Urinary bladder (tissue), 4 donors: ENCODE measurements around the gene GAD2. TPM values are rescaled to one million over a fixed set of nuclear protein-coding genes. Genes with fewer than 3 reads are reported as not detected.

Experiments used
- DNase-seq: peaks from one replicate; pipeline ENCODE4 v3.0.0-alpha.2; 2015; ENCODE audit errors: extremely low spot score
- H3K27ac ChIP-seq: one replicate; pipeline ENCODE4 v1.5.1; 2013; ENCODE audit warnings: low read depth, mild to moderate bottlenecking, moderate library complexity
- H3K36me3 ChIP-seq: one replicate; pipeline ENCODE4 v1.6.1; 2013; ENCODE audit warnings: mild to moderate bottlenecking, moderate library complexity; ENCODE audit not compliant: insufficient read depth
- H3K4me1 ChIP-seq: one replicate; pipeline ENCODE4 v1.6.1; 2013; ENCODE audit warnings: mild to moderate bottlenecking, moderate library complexity; ENCODE audit not compliant: insufficient read depth
- H3K4me3 ChIP-seq: one replicate; pipeline ENCODE4 v1.5.1; 2013; ENCODE audit warnings: low read depth, low read length
- WGBS: extraction: QIAGEN DNeasy Blood & Tissue Kit; methylation state at CpG from one replicate; pipeline ENCODE4 v1.1.7; 2013; 5-methylcytosine and 5-hydroxymethylcytosine counted together
- polyA plus RNA-seq: library from polyadenylated mRNA; stranded (reverse); fragments of 200-250 nt; gene quantifications from one replicate; pipeline ENCODE4 v1.2.3, GENCODE V29; 2013
- total RNA-seq: library from RNA; depleted of rRNA; stranded (reverse); fragments of >200 nt; gene quantifications from one replicate; pipeline ENCODE4 v1.2.3, GENCODE V29; 2014
- donor health status: healthy with polysubstance abuse.
- donor health status: healthy.

GAD2 gene
- total and polyA plus RNA-seq, 2 donors: 0.11 TPM; not detected in 1

DNA sequence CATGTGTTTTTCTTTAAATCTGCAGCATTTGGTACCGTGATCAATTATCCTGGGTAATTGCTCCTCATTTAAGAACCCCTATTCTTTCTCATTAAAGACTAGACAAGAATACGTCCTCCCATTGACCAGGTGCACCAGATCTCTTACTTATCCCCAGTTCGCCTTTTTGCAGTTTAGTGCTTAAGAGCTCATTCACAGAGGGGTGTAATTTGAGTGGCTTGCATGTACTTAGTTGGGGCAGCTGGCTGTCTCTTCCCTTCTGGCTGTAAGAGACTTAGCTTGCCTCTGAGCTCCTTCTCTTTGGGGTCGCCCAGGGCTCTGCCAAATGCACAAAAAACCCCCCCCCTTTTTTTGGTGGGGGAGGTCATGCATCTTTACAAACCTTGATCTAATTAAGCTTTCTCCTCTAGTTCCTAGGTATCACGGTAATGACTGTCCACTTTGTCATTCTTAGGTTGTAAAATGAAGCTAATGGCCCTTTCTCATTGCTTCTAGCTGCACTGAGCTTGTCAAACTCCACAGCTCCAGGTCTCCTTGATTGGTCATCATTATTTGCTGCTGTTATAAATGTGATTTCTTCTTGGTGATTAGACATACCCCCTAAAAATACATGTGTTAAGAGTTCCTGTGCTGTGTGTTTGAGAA, 26.3 kb downstream of the GAD2 start:
- 12% methylated on average over 5 of the region's 5 CpGs for WGBS
- Histone ChIP-seq H3K4me1 (no peaks in the 10 kb centered on the region), H3K36me3 (no peaks in the 10 kb centered on the region), H3K4me3 (no peak overlapping the region), H3K27ac (no peak overlapping the region)
- no peak for DNase-seq

- H3K27ac ChIP-seq: no peak overlapping the region
- no peak for DNase-seq
- 19% methylated on average over 5 of the region's 5 CpGs for WGBS
- no peaks in the 10 kb centered on the region for H3K36me3 ChIP-seq
- no peaks in the 10 kb centered on the region for H3K4me1 ChIP-seq
- H3K4me3 ChIP-seq: no peak overlapping the region
These were observed 26.8 kb downstream of the GAD2 start for GRCh38 chr10:26243351-26243720.

DNA sequence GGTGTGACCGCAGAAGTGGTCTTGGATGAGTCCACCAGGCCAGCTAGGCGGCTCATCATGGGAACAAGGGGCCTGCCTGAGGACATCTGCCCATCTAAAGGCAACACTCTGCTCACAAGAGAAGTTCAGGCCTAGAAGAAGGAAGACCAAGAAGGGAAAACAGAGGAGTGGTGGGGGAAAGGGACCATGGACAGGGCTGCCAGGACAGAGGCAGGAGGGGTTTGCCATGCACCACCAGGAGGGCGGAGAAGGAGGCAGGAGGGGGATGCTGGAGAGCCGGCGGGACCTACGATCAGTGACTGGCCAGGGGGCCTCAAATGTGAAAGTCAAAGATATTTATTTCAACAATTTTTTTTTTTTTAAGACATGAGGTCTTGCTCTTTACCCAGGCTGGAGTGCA, 33.1 kb downstream of the GAD2 start:
- no peaks in the 10 kb centered on the region for H3K4me1 ChIP-seq
- H3K4me3 ChIP-seq: no peak overlapping the region
- 81% methylated on average over 6 of the region's 6 CpGs for WGBS
- H3K36me3 ChIP-seq: no peaks in the 10 kb centered on the region
- no peak overlapping the region for H3K27ac ChIP-seq
- DNase-seq: no peak

- DNase-seq: no peak
- Histone ChIP-seq H3K4me1 (no peaks in the 10 kb centered on the region), H3K27ac (no peak overlapping the region), H3K36me3 (no peaks in the 10 kb centered on the region), H3K4me3 (no peak overlapping the region)
- WGBS: 69% methylated on average over 6 of the region's 6 CpGs
These were observed 35.4 kb downstream of the GAD2 start for GRCh38 chr10:26251925-26252324.

DNA sequence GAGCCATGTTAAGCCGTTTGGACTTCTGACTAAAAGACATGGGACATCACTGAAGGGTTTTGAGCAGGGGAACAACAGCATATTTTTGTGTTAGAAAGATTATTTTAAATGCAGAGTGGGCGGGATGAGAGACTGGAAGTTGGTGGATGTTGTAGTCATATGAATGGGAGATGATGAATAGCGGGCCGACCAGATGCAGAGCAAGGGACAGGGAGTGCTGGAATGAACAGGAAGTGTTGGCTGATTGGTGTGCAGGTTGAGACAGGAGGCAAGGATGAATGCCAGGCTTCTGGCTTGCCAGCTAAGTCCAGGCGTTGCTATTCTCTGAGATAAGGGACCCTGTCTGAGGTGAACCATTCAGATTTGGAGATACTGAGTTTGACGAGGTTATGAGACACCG, 38.0 kb downstream of the GAD2 start:
- no peak overlapping the region for H3K27ac ChIP-seq
- no peaks in the 10 kb centered on the region for H3K36me3 ChIP-seq
- H3K4me1 ChIP-seq: no peaks in the 10 kb centered on the region
- DNase-seq: no peak
- no peak overlapping the region for H3K4me3 ChIP-seq
- 67% methylated on average over 7 of the region's 7 CpGs for WGBS

DNA sequence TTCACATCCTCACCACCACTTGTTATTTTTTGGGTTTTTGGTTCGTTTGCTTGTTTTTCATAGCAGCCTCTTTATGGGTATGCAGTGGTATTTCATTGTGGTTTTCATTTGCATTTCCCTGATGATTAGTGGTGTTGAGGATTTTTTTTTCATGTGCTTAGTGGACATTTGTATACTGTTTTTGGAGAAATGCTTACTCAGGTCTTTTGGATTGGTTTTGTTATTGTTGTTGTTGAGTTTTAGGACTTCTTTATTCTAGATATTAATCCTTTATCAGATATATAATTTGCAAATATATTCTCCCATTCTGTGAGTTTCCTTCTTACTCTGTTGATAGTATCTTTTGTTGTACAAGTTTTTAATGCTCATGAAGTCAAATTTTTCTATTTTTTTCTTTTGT, 42.8 kb downstream of the GAD2 start:
- no peak overlapping the region for H3K27ac ChIP-seq
- WGBS: 46% methylated on average over 1 of the region's 1 CpG
- DNase-seq: no peak

DNA sequence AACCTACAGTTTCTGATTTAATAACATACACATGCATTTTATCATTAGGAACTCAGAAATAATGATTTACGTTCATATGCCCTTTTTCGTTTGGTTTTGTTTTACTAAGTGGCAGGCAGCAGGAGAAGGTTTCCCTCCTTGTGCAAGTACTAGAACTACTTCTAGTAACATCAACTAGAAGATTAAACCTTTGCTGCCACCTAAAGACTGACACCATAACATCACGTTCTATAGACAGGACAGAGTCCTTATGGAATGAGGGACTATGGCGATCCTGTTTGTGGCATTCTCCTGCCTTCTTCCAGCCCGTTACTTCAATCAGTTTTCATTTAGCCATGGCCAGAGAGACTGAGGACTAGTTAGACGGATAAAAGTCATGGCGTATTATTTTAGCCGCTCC, 53.2 kb downstream of the GAD2 start:
- no peak overlapping the region for H3K27ac ChIP-seq
- no peak for DNase-seq
- WGBS: 35% methylated on average over 8 of the region's 8 CpGs
- H3K4me3 ChIP-seq: no peak overlapping the region
- H3K4me1 ChIP-seq: no peaks in the 10 kb centered on the region
- H3K36me3 ChIP-seq: no peaks in the 10 kb centered on the region

More for the DNA sequence above, 42.8 kb downstream of the GAD2 start:
- H3K4me1 ChIP-seq: no peaks in the 10 kb centered on the region
- no peak overlapping the region for H3K4me3 ChIP-seq
- H3K36me3 ChIP-seq: no peaks in the 10 kb centered on the region

DNA sequence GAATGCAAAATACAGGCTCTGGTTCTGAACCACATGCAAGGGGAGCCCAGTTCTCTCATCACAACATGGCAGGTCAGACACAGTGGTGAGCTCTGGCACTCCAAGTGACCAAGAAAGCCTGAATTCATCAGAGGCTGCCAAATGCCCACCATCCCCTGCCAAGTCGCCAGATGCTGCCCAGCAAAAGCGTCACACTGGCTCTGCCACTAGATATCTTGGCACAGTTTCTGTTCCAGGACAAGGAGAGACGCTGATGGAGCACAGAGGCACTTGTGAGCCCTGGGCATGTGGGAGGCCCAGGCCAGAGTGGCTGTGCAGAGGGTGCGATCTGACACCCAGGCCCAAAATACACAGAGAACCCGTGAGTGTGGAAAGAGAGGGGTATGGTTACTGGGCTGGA, 57.8 kb downstream of the GAD2 start:
- Histone ChIP-seq H3K36me3 (no peaks in the 10 kb centered on the region), H3K4me3 (no peak overlapping the region), H3K27ac (no peak overlapping the region), H3K4me1 (no peaks in the 10 kb centered on the region)
- no peak for DNase-seq
- WGBS: 81% methylated on average over 5 of the region's 5 CpGs

DNA sequence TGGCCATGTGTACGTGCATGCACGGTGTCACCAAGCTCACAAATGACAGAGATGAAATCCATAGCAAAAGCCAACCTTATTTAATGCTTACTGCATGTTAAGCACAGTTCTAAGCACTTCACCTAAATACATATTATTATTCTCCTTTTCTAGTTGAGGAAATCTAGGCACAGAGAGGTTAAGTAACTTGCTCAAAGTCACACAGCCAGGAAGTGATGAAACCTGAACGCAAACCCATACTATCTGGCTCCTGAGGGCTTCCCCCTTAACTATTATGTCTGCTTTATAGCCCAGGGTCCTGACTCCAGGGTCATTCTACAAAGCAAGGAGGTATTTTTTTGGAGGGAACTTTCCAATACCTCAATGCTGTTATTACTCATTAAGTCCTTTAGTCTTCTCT, 61.7 kb downstream of the GAD2 start:
- Histone ChIP-seq H3K27ac (no peak overlapping the region), H3K4me3 (no peak overlapping the region), H3K36me3 (no peaks in the 10 kb centered on the region), H3K4me1 (no peaks in the 10 kb centered on the region)
- DNase-seq: no peak
- 74% methylated on average over 3 of the region's 3 CpGs for WGBS

DNA sequence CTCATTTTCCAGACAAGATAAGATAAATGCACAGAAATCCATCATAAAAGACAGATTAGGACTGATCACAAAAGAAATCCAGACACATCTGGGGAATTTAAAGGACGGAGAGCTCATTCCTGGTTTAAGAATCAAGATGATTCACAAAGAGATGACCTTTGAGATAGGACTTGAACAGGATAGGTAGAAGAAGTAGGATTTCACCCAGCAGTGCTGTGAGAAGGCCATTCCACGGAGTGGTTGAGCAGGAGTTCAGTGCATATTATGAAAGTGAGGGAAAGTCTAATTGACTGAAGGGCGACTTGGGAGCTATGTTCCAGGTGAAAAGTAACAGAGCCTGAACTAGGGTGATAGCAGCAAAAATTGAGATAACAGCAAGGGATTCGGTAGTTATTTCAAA, 73.7 kb downstream of the GAD2 start:
- 42% methylated on average over 4 of the region's 4 CpGs for WGBS
- no peaks in the 10 kb centered on the region for H3K36me3 ChIP-seq
- H3K4me1 ChIP-seq: no peaks in the 10 kb centered on the region
- no peak for DNase-seq
- H3K27ac ChIP-seq: no peak overlapping the region
- H3K4me3 ChIP-seq: no peak overlapping the region

DNA sequence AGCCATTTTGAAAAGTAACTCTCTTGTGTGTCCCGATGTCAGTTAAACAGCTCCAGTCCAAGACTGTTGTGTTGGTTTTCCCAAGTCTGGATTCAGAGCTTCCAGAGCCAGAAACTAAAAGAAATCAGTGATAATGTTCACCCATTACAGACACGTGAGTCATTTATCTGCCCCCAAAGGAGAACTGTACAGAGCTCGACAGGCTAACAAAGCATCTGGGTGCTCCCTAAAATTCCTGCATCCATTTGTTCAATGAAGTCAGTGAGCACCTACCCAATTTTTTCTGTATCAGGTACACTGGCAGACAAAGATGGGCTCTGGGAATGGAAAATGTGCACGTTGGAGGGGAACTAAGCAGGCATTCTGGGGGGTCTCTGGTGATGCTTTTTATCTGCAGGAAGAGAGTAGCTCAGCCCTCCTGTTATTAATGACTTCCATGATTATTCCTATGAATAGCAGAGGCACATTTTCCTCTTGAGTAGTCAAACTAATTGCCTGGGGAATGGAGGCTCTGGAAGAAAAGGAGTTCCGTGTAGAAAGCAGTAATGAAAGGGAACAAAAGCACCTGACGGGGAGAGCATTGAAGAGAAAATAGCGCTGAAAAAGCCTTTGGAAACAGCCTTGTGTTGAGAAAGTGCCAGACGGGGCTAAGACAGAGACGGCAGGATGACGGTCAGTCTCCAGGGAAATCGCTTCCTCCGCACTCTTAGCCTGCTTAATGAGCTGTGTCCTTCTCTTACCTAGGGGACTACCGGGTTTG, 75.3 kb downstream of the GAD2 start:
- DNase-seq: no peak
- H3K4me3 ChIP-seq: no peak overlapping the region
- H3K27ac ChIP-seq: no peak overlapping the region
- no peaks in the 10 kb centered on the region for H3K4me1 ChIP-seq
- H3K36me3 ChIP-seq: no peaks in the 10 kb centered on the region
- 60% methylated on average over 13 of the region's 13 CpGs for WGBS

GRCh38 chr10:26296360-26296759, 79.8 kb downstream of the GAD2 start:
- Histone ChIP-seq H3K27ac (no peak overlapping the region), H3K4me1 (no peaks in the 10 kb centered on the region), H3K4me3 (no peak overlapping the region), H3K36me3 (no peaks in the 10 kb centered on the region)
- no peak for DNase-seq
- 77% methylated on average over 3 of the region's 3 CpGs for WGBS

DNA sequence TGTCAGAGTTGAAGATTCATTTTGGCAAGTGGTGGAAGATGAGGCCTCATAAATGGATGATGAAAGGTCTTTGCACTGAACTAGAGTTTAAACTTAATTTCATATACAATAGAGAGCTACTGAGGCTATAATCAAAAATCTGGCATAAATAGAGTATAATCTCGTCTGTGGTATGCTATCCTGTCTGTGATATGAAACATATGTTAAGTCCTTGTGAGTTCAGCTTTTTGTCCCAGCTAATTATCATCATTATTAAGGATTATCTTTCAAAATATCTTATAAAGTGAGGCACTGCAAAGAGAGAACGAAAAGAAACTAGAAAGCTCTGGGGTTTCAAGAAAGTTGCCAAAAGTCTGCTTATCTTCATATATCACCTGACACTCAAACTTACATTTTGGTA, 83.4 kb downstream of the GAD2 start:
- no peak overlapping the region for H3K4me3 ChIP-seq
- DNase-seq: no peak
- 33% methylated on average over 2 of the region's 2 CpGs for WGBS
- no peaks in the 10 kb centered on the region for H3K36me3 ChIP-seq
- H3K4me1 ChIP-seq: no peaks in the 10 kb centered on the region
- H3K27ac ChIP-seq: no peak overlapping the region

DNA sequence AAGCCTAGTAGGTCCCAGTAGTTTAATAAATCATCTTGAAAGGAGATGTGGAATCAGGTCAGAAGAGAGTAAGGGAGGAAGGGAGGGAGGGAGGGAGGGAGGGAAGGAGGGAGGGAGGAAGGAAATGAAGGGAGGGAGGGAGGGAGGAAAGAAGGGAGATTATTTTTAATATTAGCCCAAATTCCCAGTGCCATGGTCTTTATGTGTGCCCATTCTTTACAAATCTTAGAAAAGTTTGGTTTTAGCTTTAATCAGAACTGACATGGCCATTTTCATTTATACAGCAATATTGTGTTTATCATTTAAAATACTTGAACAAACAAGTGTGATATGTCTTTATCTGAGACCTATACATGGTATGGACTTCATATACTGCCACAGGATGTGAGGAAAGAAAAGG, 86.8 kb downstream of the GAD2 start:
- Histone ChIP-seq H3K4me1 (no peaks in the 10 kb centered on the region), H3K4me3 (no peak overlapping the region), H3K27ac (no peak overlapping the region), H3K36me3 (no peaks in the 10 kb centered on the region)
- no peak for DNase-seq
